Measurements from ENCODE around the gene IQSEC2.

The IQSEC2 gene

GRCh38 chrX:53244610-53245009 lies 36.8 kb downstream of the IQSEC2 start:
- no peak for DNase-seq (ENCODE audit: low read depth in 2 of 2)

- no peak for DNase-seq (ENCODE audit: low read depth in 2 of 2)
These were observed 39.1 kb downstream of the IQSEC2 start for GRCh38 chrX:53242310-53242709.

- no peak for DNase-seq (ENCODE audit: low read depth in 2 of 2)
These were observed 39.8 kb downstream of the IQSEC2 start for GRCh38 chrX:53241558-53241957.

GRCh38 chrX:53239474-53239873 lies 41.9 kb downstream of the IQSEC2 start:
- DNase-seq (ENCODE audit: low read depth in 2 of 2) = peak; percentile 33 to 65

- DNase-seq (ENCODE audit: low read depth in 2 of 2) = no peak
These were observed 44.3 kb downstream of the IQSEC2 start for GRCh38 chrX:53237056-53237455.

GRCh38 chrX:53236025-53236679 lies 45.2 kb downstream of the IQSEC2 start:
- no peak for DNase-seq (ENCODE audit: low read depth in 2 of 2)

GRCh38 chrX:53235566-53235965 lies 45.8 kb downstream of the IQSEC2 start:
- DNase-seq (ENCODE audit: low read depth in 2 of 2) = no peak

GRCh38 chrX:53234484-53234883 lies 46.9 kb downstream of the IQSEC2 start:
- DNase-seq (ENCODE audit: low read depth in 2 of 2) = no peak

GRCh38 chrX:53233536-53233935 lies 47.8 kb downstream of the IQSEC2 start:
- DNase-seq (ENCODE audit: low read depth in 2 of 2) = no peak

GRCh38 chrX:53230116-53230515 lies 51.3 kb downstream of the IQSEC2 start:
- DNase-seq (ENCODE audit: low read depth in 2 of 2) = no peak

GRCh38 chrX:53227224-53227765 lies 54.1 kb downstream of the IQSEC2 start:
- no peak for DNase-seq (ENCODE audit: low read depth in 2 of 2)

- peak; percentile 80 to 87 for DNase-seq (ENCODE audit: low read depth in 2 of 2)
These were observed 56.3 kb downstream of the IQSEC2 start, which contains the start of gene KDM5C for GRCh38 chrX:53224860-53225797. KDM5C (minus strand) TSS chrX:53225207; CDS start chrX:53224889, 318 bp downstream.

- no peak for DNase-seq (ENCODE audit: low read depth in 2 of 2)
These were observed 57.2 kb downstream of the IQSEC2 start for GRCh38 chrX:53223955-53224859.

GRCh38 chrX:53223068-53223693 lies 58.2 kb downstream of the IQSEC2 start:
- DNase-seq (ENCODE audit: low read depth in 2 of 2) = no peak

All from stimulated activated CD8-positive, alpha-beta memory T cell treated with anti-CD3 and anti-CD28 coated beads, Interleukin-2, amount 100 ng/mL, for 48 hours (primary cell).